Panc1 (cell line): ENCODE data around the gene CHMP5.

ENCODE experiments used
- CTCF ChIP-seq: fragments of 450-650 bp; IDR thresholded peaks from 2 replicates; pipeline ENCODE4 v1.5.1; 2017; ENCODE audit warnings: mild to moderate bottlenecking
- POLR2AphosphoS5 ChIP-seq: IDR thresholded peaks from 2 replicates; pipeline ENCODE4 v1.6.1; 2012; ENCODE audit warnings: mild to moderate bottlenecking, low read depth, low read length, moderate library complexity
- REST ChIP-seq, 2 experiments: IDR thresholded peaks; 2 replicates each; pipeline ENCODE4 v1.6.1; 2011 to 2012; ENCODE audit warnings: low read depth in 2 of 2, control low read depth in 1 of 2, low read length in 1 of 2, mild to moderate bottlenecking in 1 of 2, moderate library complexity in 1 of 2; ENCODE audit not compliant: insufficient read depth in 1 of 2

- TF ChIP-seq CTCF (no peak), REST (IDR thresholded peaks at IDR 0.05; ENCODE audit: insufficient read depth in 1 of 2, low read depth in 2 of 2, low read length in 1 of 2) (no peak), POLR2AphosphoS5 (no peak)
Observed at GRCh38 chr9:33256236-33256635, 8.6 kb upstream of the CHMP5 start.
